HEK293 (cell line): ENCODE results near the gene STAG3.

Source experiments
- CTCF ChIA-PET: fragments of 350-600 bp; formaldehyde crosslinking; extraction: SDS; loops from one replicate; lab custom pipeline; 2021; ENCODE audit warnings: antibody characterized with exemption; lab: Yijun Ruan, JAX
- POLR2A ChIA-PET: fragments of 300-600 bp; formaldehyde crosslinking; extraction: SDS; loops from one replicate; lab custom pipeline; 2020; ENCODE audit warnings: antibody characterized with exemption, inconsistent platforms; lab: Yijun Ruan, JAX
- H3K27ac ChIP-seq: fragments of 200-500 bp; sonication (Bioruptor generic); 2 replicates; pipeline ENCODE4 v1.5.1; 2014; ENCODE audit warnings: low read depth, low read length, control low read depth, inconsistent platforms; ENCODE audit errors: extremely low read depth
- H3K36me3 ChIP-seq, 2 experiments: fragments of 200-500 bp in 1 of 2; sonication (Bioruptor generic) in 1 of 2; 1 replicate in 1 of 2; 2 replicates in 1 of 2; pipeline ENCODE4 v1.5.1; 2014 to 2017; ENCODE audit warnings: inconsistent platforms in 2 of 2, low read length in 2 of 2; ENCODE audit not compliant: control insufficient read depth in 2 of 2, insufficient read depth in 1 of 2
- H3K4me1 ChIP-seq: fragments of 200-500 bp; sonication (Bioruptor generic); 2 replicates; pipeline ENCODE4 v1.5.1; 2014; ENCODE audit warnings: mild to moderate bottlenecking, low read length, inconsistent platforms; ENCODE audit not compliant: control insufficient read depth, insufficient read depth
- H3K4me3 ChIP-seq: 2 replicates; pipeline ENCODE4 v1.5.1; 2011; ENCODE audit warnings: low read depth, mild to moderate bottlenecking, control low read depth, low read length, moderate library complexity
- H3K9me3 ChIP-seq: fragments of 200-500 bp; sonication (Bioruptor generic); 2 replicates; pipeline ENCODE4 v1.5.1; 2014; ENCODE audit warnings: low read depth, low read length, inconsistent platforms; ENCODE audit not compliant: control insufficient read depth, insufficient read depth
- EGR2 ChIP-seq: fragments of 450-650 bp; formaldehyde crosslinking; IDR thresholded peaks from 2 replicates; pipeline ENCODE4 v1.5.1; 2016; ENCODE audit warnings: low read depth, missing biosample characterization, missing genetic modification characterization
- GLIS2 ChIP-seq: fragments of 450-650 bp; formaldehyde crosslinking; IDR thresholded peaks from 2 replicates; pipeline ENCODE4 v1.5.1; 2016; ENCODE audit warnings: missing biosample characterization, missing genetic modification characterization
- IKZF3 ChIP-seq: fragments of 450-650 bp; IDR thresholded peaks from 2 replicates; pipeline ENCODE4 v1.5.0; 2018; ENCODE audit warnings: missing biosample characterization, mild to moderate bottlenecking, missing genetic modification characterization, moderate library complexity
- KLF8 ChIP-seq: fragments of 450-650 bp; formaldehyde crosslinking; IDR thresholded peaks from 2 replicates; pipeline ENCODE4 v1.5.1; 2016; ENCODE audit warnings: missing biosample characterization, missing genetic modification characterization
- KLF9 ChIP-seq: fragments of 450-650 bp; formaldehyde crosslinking; IDR thresholded peaks from 2 replicates; pipeline ENCODE4 v1.5.1; 2016; ENCODE audit warnings: missing biosample characterization, missing genetic modification characterization, low read depth
- SP2 ChIP-seq: fragments of 450-650 bp; formaldehyde crosslinking; IDR thresholded peaks from 2 replicates; pipeline ENCODE4 v1.5.1; 2016; ENCODE audit warnings: missing biosample characterization, missing genetic modification characterization
- SP3 ChIP-seq: fragments of 450-650 bp; formaldehyde crosslinking; IDR thresholded peaks from 2 replicates; pipeline ENCODE4 v1.5.1; 2016; ENCODE audit warnings: missing biosample characterization, missing genetic modification characterization
- TCF7L2 ChIP-seq: IDR thresholded peaks from 2 replicates; pipeline ENCODE4 v1.6.1; 2011; ENCODE audit warnings: low read depth, mild to moderate bottlenecking, inconsistent platforms, low read length, moderate library complexity, borderline replicate concordance
- ZBTB20 ChIP-seq: fragments of 450-650 bp; formaldehyde crosslinking; IDR thresholded peaks from 2 replicates; pipeline ENCODE4 v1.5.1; 2016; ENCODE audit warnings: missing biosample characterization, missing genetic modification characterization
- ZFHX2 ChIP-seq: fragments of 450-650 bp; formaldehyde crosslinking; conservative IDR thresholded peaks from 2 replicates; pipeline ENCODE4 v1.5.1; 2016; ENCODE audit warnings: missing biosample characterization, missing genetic modification characterization
- ZNF132 ChIP-seq: fragments of 450-650 bp; formaldehyde crosslinking; IDR thresholded peaks from 2 replicates; pipeline ENCODE4 v1.5.1; 2017; ENCODE audit warnings: missing biosample characterization, missing genetic modification characterization, borderline replicate concordance
- ZNF140 ChIP-seq: fragments of 450-650 bp; formaldehyde crosslinking; IDR thresholded peaks from 2 replicates; pipeline ENCODE4 v1.5.1; 2016; ENCODE audit warnings: missing biosample characterization, missing genetic modification characterization
- ZNF24 ChIP-seq: fragments of 450-650 bp; formaldehyde crosslinking; IDR thresholded peaks from 2 replicates; pipeline ENCODE4 v1.5.1; 2016; ENCODE audit warnings: missing biosample characterization, missing genetic modification characterization
- ZNF366 ChIP-seq: fragments of 450-650 bp; formaldehyde crosslinking; conservative IDR thresholded peaks from 2 replicates; pipeline ENCODE4 v1.5.1; 2016; ENCODE audit warnings: missing biosample characterization, missing genetic modification characterization
- ZNF514 ChIP-seq: fragments of 450-650 bp; formaldehyde crosslinking; IDR thresholded peaks from 2 replicates; pipeline ENCODE4 v1.5.1; 2016; ENCODE audit warnings: missing biosample characterization, missing genetic modification characterization
- ZNF544 ChIP-seq: fragments of 450-650 bp; formaldehyde crosslinking; IDR thresholded peaks from 2 replicates; pipeline ENCODE4 v1.5.0; 2017; ENCODE audit warnings: missing biosample characterization, missing genetic modification characterization
- ZNF660 ChIP-seq: fragments of 450-650 bp; IDR thresholded peaks from 2 replicates; pipeline ENCODE4 v1.5.1; 2018; ENCODE audit warnings: missing biosample characterization, mild to moderate bottlenecking, missing genetic modification characterization
- TF ChIP-seq, protein P1 (sequence below): fragments of 450-650 bp; formaldehyde crosslinking; IDR thresholded peaks from 2 replicates; pipeline ENCODE4 v1.5.1; 2016; ENCODE audit warnings: missing biosample characterization, missing genetic modification characterization
- TF ChIP-seq, protein P2 (sequence below): fragments of 450-650 bp; formaldehyde crosslinking; IDR thresholded peaks from 2 replicates; pipeline ENCODE4 v1.5.1; 2017; ENCODE audit warnings: missing biosample characterization, missing genetic modification characterization
- TF ChIP-seq, protein P3 (sequence below): fragments of 450-650 bp; formaldehyde crosslinking; optimal IDR thresholded peaks from 2 replicates; pipeline ENCODE3; 2016; ENCODE audit warnings: missing biosample characterization, mild to moderate bottlenecking, missing genetic modification characterization
- TF ChIP-seq, protein P4 (sequence below): fragments of 450-650 bp; formaldehyde crosslinking; IDR thresholded peaks from 2 replicates; pipeline ENCODE4 v1.5.1; 2016; ENCODE audit warnings: missing biosample characterization, missing genetic modification characterization

The STAG3 gene

DNA sequence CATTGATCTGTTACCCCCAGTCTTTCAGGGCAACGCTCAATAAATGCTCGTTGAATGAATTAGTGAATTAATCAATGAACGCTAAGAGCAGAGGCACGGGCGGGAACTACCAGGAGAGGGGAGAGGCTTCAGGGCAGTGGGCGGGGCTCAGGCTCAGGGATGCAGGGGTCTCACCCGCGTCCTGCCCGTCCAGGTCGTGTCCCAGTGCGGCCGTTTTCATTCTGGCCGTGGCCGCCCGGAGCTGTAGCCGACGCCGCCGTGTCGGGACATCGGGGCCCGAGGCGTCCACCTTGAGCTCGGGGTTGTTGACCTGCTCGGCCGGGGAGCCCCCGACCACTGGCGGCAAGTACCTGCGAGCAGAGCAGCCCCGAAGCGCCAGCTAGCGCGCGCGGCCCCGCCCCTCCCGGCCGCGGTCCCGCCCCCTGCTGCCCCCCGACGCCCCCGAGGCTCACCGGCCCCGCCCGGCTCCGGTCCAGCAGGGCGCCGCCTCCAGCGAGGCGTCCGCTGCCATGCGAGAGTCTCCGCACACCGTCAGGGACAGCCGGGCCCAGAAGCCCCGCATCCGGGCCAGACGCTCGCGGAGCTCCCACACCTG lies 6.5 kb upstream of the STAG3 start:
- CTCF ChIA-PET: no interaction called here
- peak overlapping the region; percentile 28 for H3K4me3 ChIP-seq

DNA sequence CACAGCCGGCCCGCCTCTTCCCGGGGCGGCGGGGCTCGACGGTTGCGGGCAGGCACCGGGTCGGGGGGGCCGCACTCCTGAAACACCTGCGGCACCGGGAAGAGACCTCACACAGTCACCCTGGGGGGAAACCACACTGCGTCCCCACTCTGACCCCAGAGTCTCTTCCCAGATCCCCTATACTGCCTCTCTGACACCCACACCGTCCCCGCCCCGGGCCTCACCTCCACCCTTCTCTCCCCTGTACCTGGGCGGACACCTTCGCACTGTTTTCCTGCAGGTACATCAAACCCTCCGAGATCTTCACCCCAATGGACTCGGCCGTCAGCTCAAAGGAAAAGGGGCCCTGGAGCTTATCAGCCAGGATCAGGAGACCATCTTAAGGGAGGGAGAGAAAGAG lies 5.9 kb upstream of the STAG3 start:
- no peaks in the 10 kb centered on the region for H3K36me3 ChIP-seq
- no peak overlapping the region for H3K4me3 ChIP-seq
- TF ChIP-seq ZNF140 (tag by site-specific recombination): no peak
- no peak for TF ChIP-seq TCF7L2
- TF ChIP-seq ZNF366: 0 out of 2 replicates have a peak, but pooled peaks have one; percentile 35
- peak; percentile 53 for TF ChIP-seq EGR2 (tag by site-specific recombination)
- no peak for TF ChIP-seq ZNF660 (tag by site-specific recombination)
- peak; percentile 33; the same call in 1 of the 2 replicates for TF ChIP-seq KLF8 (tag by site-specific recombination)
- TF ChIP-seq, protein P1, sequence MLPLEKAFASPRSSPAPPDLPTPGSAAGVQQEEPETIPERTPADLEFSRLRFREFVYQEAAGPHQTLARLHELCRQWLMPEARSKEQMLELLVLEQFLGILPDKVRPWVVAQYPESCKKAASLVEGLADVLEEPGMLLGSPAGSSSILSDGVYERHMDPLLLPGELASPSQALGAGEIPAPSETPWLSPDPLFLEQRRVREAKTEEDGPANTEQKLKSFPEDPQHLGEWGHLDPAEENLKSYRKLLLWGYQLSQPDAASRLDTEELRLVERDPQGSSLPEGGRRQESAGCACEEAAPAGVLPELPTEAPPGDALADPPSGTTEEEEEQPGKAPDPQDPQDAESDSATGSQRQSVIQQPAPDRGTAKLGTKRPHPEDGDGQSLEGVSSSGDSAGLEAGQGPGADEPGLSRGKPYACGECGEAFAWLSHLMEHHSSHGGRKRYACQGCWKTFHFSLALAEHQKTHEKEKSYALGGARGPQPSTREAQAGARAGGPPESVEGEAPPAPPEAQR (tag by site-specific recombination): no peak
- TF ChIP-seq IKZF3 (tag by site-specific recombination): 0 out of 2 replicates have a peak, but pooled peaks have one; percentile 13
- TF ChIP-seq, protein P2, sequence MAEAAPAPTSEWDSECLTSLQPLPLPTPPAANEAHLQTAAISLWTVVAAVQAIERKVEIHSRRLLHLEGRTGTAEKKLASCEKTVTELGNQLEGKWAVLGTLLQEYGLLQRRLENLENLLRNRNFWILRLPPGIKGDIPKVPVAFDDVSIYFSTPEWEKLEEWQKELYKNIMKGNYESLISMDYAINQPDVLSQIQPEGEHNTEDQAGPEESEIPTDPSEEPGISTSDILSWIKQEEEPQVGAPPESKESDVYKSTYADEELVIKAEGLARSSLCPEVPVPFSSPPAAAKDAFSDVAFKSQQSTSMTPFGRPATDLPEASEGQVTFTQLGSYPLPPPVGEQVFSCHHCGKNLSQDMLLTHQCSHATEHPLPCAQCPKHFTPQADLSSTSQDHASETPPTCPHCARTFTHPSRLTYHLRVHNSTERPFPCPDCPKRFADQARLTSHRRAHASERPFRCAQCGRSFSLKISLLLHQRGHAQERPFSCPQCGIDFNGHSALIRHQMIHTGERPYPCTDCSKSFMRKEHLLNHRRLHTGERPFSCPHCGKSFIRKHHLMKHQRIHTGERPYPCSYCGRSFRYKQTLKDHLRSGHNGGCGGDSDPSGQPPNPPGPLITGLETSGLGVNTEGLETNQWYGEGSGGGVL (tag by site-specific recombination): no peak
- peak; percentile 60 for TF ChIP-seq ZFHX2 (tag by site-specific recombination)
- no peak for TF ChIP-seq ZNF544 (tag by site-specific recombination)
- no peaks in the 10 kb centered on the region for H3K9me3 ChIP-seq
- H3K4me1 ChIP-seq: peaks cover 5% of the 10 kb centered on the region
- ChIA-PET CTCF (interaction anchor here (0.6 to 1.1 kb wide), 2 partner anchors 17 to 39 kb away, joined by 6 to 9 read pairs; no protein-coding TSS in a partner anchor), POLR2A (interaction anchor here (0.7 to 1.4 kb wide), 2 partner anchors 23 to 32 kb away, joined by 3 to 5 read pairs; partner anchors contain the start of gene LAMTOR4)
- H3K27ac ChIP-seq: no peak overlapping the region

More for the DNA sequence above, 6.5 kb upstream of the STAG3 start:
- TF ChIP-seq GLIS2 (tag by site-specific recombination) (peak; percentile 53), ZNF514 (tag by site-specific recombination) (no peak), SP2 (peak; percentile 43), ZBTB20 (tag by site-specific recombination) (no peak), ZNF132 (tag by site-specific recombination) (no peak), SP3 (tag by site-specific recombination) (peak; percentile 69), ZNF24 (tag by site-specific recombination) (peak; percentile 55; the same call in 1 of the 2 replicates), KLF9 (tag by site-specific recombination) (peak; percentile 46)
- TF ChIP-seq, protein P3, sequence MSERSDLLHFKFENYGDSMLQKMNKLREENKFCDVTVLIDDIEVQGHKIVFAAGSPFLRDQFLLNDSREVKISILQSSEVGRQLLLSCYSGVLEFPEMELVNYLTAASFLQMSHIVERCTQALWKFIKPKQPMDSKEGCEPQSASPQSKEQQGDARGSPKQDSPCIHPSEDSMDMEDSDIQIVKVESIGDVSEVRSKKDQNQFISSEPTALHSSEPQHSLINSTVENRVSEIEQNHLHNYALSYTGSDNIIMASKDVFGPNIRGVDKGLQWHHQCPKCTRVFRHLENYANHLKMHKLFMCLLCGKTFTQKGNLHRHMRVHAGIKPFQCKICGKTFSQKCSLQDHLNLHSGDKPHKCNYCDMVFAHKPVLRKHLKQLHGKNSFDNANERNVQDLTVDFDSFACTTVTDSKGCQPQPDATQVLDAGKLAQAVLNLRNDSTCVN (tag by site-specific recombination): peak; percentile 29
- TF ChIP-seq, protein P4, sequence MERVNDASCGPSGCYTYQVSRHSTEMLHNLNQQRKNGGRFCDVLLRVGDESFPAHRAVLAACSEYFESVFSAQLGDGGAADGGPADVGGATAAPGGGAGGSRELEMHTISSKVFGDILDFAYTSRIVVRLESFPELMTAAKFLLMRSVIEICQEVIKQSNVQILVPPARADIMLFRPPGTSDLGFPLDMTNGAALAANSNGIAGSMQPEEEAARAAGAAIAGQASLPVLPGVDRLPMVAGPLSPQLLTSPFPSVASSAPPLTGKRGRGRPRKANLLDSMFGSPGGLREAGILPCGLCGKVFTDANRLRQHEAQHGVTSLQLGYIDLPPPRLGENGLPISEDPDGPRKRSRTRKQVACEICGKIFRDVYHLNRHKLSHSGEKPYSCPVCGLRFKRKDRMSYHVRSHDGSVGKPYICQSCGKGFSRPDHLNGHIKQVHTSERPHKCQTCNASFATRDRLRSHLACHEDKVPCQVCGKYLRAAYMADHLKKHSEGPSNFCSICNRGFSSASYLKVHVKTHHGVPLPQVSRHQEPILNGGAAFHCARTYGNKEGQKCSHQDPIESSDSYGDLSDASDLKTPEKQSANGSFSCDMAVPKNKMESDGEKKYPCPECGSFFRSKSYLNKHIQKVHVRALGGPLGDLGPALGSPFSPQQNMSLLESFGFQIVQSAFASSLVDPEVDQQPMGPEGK (tag by site-specific recombination): peak; percentile 30; the same call in 1 of the 2 replicates
- Histone ChIP-seq H3K27ac (no peak overlapping the region), H3K36me3 (no peaks in the 10 kb centered on the region), H3K9me3 (no peaks in the 10 kb centered on the region), H3K4me1 (peaks cover 5% of the 10 kb centered on the region)
- POLR2A ChIA-PET: interaction anchor here (1.4 kb wide), 1 partner anchor 22 kb away, joined by 5 read pairs; the partner anchor contains the start of gene LAMTOR4
